Natural killer cell (primary cell): Measurements from ENCODE around the gene TMF1. TPM values are rescaled to one million over a fixed set of nuclear protein-coding genes. Genes with fewer than 3 reads are reported as not detected.

Experiments used
- ATAC-seq, 3 donors: fragments of 150-1000 bp in 2 of 3; fragments of 200-7000 bp in 1 of 3; cut with Tn5 transposase; 1 replicate in 1 of 3; 2 replicates in 2 of 3; pipeline ENCODE4 v1.10.0; 2021; ENCODE audit warnings: mild to moderate bottlenecking in 2 of 3, moderate library complexity in 2 of 3
- DNase-seq, 2 donors: peaks; one replicate each; pipeline versions ENCODE4 v3.0.0 to v3.0.0-alpha.2; 2013 to 2021; ENCODE audit warnings: mixed read lengths in 1 of 2
- H3K27ac ChIP-seq: one replicate; pipeline ENCODE4 v1.5.1; 2013; ENCODE audit warnings: mild to moderate bottlenecking, low read length
- H3K27me3 ChIP-seq: one replicate; pipeline ENCODE4 v1.6.1; 2013; ENCODE audit warnings: low read length; ENCODE audit not compliant: control insufficient read depth, insufficient read depth
- H3K36me3 ChIP-seq: one replicate; pipeline ENCODE4 v1.6.1; 2013; ENCODE audit warnings: low read length; ENCODE audit not compliant: control insufficient read depth, insufficient read depth
- H3K4me1 ChIP-seq: one replicate; pipeline ENCODE4 v1.6.1; 2013; ENCODE audit warnings: low read length; ENCODE audit not compliant: control insufficient read depth, insufficient read depth
- H3K4me3 ChIP-seq: one replicate; pipeline ENCODE4 v1.5.1; 2013; ENCODE audit warnings: low read length
- H3K9me3 ChIP-seq: one replicate; pipeline ENCODE4 v1.6.1; 2013; ENCODE audit warnings: low read length; ENCODE audit not compliant: control insufficient read depth, insufficient read depth
- H3K27ac Mint-ChIP-seq, 2 donors: one replicate each; pipeline ENCODE4 v1.8.0; 2022; ENCODE audit warnings: mild to moderate bottlenecking in 2 of 2, mixed read lengths in 2 of 2, moderate library complexity in 1 of 2
- H3K27me3 Mint-ChIP-seq, 2 donors: one replicate each; pipeline ENCODE4 v1.8.0; 2022; ENCODE audit warnings: low read depth in 2 of 2, mixed read lengths in 2 of 2
- H3K36me3 Mint-ChIP-seq: one replicate; pipeline ENCODE4 v1.8.0; 2022; ENCODE audit warnings: mixed read lengths
- H3K4me1 Mint-ChIP-seq, 2 donors: one replicate each; pipeline ENCODE4 v1.8.0; 2022; ENCODE audit warnings: mixed read lengths in 2 of 2
- H3K4me3 Mint-ChIP-seq: one replicate; pipeline ENCODE4 v1.8.0; 2022; ENCODE audit warnings: mild to moderate bottlenecking, moderate library complexity, mixed read lengths
- H3K9me3 Mint-ChIP-seq, 2 donors: one replicate each; pipeline ENCODE4 v1.8.0; 2022; ENCODE audit warnings: mixed read lengths in 2 of 2
- WGBS: methylation state at CpG from one replicate; pipeline ENCODE4 v1.1.7; 2013; ENCODE audit warnings: missing lambda C conversion rate; ENCODE audit not compliant: insufficient coverage; 5-methylcytosine and 5-hydroxymethylcytosine counted together
- intact Hi-C: fragments of 100-400 bp; cut with micrococcal nuclease; formaldehyde crosslinking; loops from one replicate; pipeline ENCODE4 v1.14.2; 2022
- total RNA-seq, 4 donors: library from RNA; stranded (reverse); fragments of 120-200 nt in 1 of 4; gene quantifications; one replicate each; pipeline versions ENCODE4 v1.2.3 to v1.2.4, GENCODE V29; 2013 to 2022
- TF ChIP-seq, protein P1 (sequence below): fragments of 200-600 bp; IDR thresholded peaks from one replicate; pipeline ENCODE4 v1.8.0; 2022; ENCODE audit warnings: antibody characterized with exemption

The TMF1 gene
- total RNA-seq, 3 donors from 2014 or later (not counting 1 experiment from before 2014, with no cell fraction given) = 76.9 to 110 (median 85.5) TPM

DNA sequence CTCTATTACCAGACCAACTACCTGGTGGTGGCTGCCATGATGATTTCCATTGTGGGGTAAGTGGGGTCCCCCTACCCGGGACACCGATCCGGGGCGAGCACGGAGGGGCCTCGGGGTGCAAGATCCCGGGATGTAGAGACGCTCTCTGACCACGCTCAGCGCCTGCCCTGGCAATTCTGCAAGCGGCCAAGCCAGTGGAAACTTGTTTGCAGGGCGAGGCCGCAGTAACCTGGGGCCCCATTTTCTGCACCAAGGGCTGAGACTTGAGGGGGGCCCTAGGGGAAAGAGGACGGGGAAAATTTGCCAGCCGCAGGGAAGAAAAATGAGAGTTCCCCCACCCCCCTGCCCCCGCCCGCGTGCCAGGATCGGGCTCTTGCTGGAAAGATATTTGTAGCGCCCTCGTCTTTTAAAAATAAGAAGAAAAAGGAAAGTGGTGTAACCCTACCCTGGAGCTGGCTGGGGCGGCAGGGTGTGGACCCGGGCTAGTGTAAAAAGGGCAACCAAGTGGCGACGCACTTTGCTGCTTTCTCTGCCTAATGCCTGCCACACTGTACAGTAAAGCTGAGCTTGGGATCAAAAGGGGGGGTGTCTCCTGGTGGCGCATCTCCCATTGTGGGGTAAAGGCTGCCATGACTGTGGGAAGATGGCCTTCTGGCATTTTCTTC lies 33.2 kb upstream of the TMF1 start:
- Mint-ChIP-seq H3K27ac (peak overlapping the region; percentile 90 to 98), H3K4me3 (peak overlapping the region; percentile 96), H3K4me1 (peaks cover 66 to 67% of the 10 kb centered on the region in 2 donors), H3K9me3 (no peaks in the 10 kb centered on the region), H3K36me3 (no peaks in the 10 kb centered on the region), H3K27me3 (no peaks in the 10 kb centered on the region)
- Histone ChIP-seq H3K4me1 (peaks cover 53% of the 10 kb centered on the region), H3K9me3 (no peaks in the 10 kb centered on the region), H3K27me3 (no peaks in the 10 kb centered on the region), H3K27ac (peak overlapping the region; percentile 78), H3K4me3 (peak overlapping the region; percentile 92), H3K36me3 (peaks cover 5% of the 10 kb centered on the region)
- peak in 1 of 3 donors; percentile 8 for ATAC-seq
- DNase-seq = peak in 1 of 2 donors; percentile 46
- intact Hi-C loops = loop anchor here (10.0 kb wide), 1 partner anchor 1430 kb away; the partner anchor contains the start of gene SUCLG2
- TF ChIP-seq, protein P1, sequence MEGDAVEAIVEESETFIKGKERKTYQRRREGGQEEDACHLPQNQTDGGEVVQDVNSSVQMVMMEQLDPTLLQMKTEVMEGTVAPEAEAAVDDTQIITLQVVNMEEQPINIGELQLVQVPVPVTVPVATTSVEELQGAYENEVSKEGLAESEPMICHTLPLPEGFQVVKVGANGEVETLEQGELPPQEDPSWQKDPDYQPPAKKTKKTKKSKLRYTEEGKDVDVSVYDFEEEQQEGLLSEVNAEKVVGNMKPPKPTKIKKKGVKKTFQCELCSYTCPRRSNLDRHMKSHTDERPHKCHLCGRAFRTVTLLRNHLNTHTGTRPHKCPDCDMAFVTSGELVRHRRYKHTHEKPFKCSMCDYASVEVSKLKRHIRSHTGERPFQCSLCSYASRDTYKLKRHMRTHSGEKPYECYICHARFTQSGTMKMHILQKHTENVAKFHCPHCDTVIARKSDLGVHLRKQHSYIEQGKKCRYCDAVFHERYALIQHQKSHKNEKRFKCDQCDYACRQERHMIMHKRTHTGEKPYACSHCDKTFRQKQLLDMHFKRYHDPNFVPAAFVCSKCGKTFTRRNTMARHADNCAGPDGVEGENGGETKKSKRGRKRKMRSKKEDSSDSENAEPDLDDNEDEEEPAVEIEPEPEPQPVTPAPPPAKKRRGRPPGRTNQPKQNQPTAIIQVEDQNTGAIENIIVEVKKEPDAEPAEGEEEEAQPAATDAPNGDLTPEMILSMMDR = no peak
- WGBS = under 1% methylated on average over 22 of the region's 26 CpGs

DNA sequence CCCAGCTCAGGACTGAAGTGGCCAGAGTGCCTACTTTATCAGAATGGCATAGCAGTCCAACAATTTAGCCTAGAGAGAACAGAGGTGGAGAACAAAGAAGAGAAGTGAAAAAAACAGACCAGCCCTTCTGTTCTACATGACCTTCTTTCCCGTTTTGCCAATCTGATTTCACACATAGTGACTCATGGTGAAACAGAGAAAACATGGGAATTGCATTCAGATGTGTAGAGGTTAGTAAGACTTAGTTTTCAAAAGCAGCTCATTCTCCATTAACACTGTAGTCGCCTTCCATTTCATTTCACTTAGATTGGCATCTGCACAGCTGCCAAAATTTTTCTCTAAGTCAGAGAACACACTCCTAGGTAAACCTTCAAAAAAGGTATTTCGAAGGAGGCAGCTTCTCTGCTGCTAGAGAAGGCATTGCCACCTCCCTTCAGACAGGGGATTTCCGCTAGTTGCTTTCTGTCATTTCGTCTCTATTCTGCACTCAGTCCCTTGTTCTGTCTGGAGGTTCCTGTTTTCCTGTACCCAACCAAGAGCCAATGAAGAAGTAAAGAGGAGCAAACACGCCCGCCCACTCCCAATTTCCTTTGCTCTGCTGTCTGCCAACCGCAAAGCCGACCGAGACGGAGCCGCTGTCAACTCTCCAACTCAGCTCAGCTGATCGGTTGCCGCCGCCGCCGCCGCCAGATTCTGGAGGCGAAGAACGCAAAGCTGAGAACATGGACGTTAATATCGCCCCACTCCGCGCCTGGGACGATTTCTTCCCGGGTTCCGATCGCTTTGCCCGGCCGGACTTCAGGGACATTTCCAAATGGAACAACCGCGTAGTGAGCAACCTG lies 32.4 kb upstream of the TMF1 start, which contains the start of gene ARL6IP5:
Gene ARL6IP5, plus strand, starts transcription at position 612 of the 842 bp plus-strand sequence. Its CDS starts 111 bp downstream, at position 723.
- under 1% methylated on average over 32 of the region's 32 CpGs for WGBS
- Histone ChIP-seq H3K4me1 (peaks cover 49% of the 10 kb centered on the region), H3K27ac (peak within 1 kb of the TSS; percentile 78), H3K36me3 (peaks cover 3% of the 10 kb centered on the region), H3K4me3 (peak within 1 kb of the TSS; percentile 92), H3K9me3 (no peaks in the 10 kb centered on the region), H3K27me3 (no peaks in the 10 kb centered on the region)
- no peaks in the 10 kb centered on the region for H3K9me3 Mint-ChIP-seq
- intact Hi-C loops = loop anchor here (1.0 to 10.0 kb wide), 3 partner anchors 8 to 1430 kb away; partner anchors contain the start of genes SUCLG2 and TMF1
- peak within 1 kb of the TSS; percentile 90 to 98 for H3K27ac Mint-ChIP-seq
- H3K27me3 Mint-ChIP-seq = no peaks in the 10 kb centered on the region
- peaks cover 60% of the 10 kb centered on the region in 2 donors for H3K4me1 Mint-ChIP-seq
- DNase-seq = peak; percentile 81 to 96
- no peaks in the 10 kb centered on the region for H3K36me3 Mint-ChIP-seq
- H3K4me3 Mint-ChIP-seq = peak within 1 kb of the TSS; percentile 96
- peak; percentile 45 to 77 (median 59) for ATAC-seq
- TF ChIP-seq, protein P1 = no peak

DNA sequence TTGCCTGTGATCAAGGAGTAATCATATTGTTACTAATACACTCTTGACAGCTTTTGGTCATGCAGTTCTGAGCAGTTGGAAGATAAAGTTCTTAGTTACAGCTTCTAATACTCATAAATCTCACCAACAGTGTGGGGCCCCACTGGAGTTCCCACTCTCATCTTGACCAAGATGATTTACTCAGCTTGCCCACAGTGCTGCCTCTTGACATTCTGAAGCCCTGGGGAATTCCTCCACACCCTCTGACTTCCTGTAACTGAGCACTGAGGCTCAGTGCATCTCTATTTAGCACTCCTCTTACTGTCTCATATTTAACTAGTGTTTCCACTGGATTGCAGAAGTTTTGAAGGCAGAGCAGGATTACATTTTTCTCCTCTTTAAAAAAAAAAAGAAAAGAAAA lies 30.7 kb upstream of the TMF1 start:
- Histone ChIP-seq H3K4me1 (peaks cover 50% of the 10 kb centered on the region), H3K9me3 (no peaks in the 10 kb centered on the region), H3K27me3 (no peaks in the 10 kb centered on the region), H3K4me3 (no peak overlapping the region), H3K27ac (peak overlapping the region; percentile 72), H3K36me3 (no peaks in the 10 kb centered on the region)
- intact Hi-C loops = loop anchor here (10.0 kb wide), 1 partner anchor 1428 kb away; the partner anchor contains the start of gene SUCLG2
- Mint-ChIP-seq H3K27me3 (no peaks in the 10 kb centered on the region), H3K36me3 (no peaks in the 10 kb centered on the region), H3K4me3 (peak overlapping the region; percentile 96), H3K4me1 (peaks cover 56 to 59% of the 10 kb centered on the region in 2 donors), H3K9me3 (no peaks in the 10 kb centered on the region), H3K27ac (peak overlapping the region; percentile 90 to 98)
- ATAC-seq (peak; percentile 63 to 78 (median 75)), DNase-seq (peak; percentile 57 to 88)
- TF ChIP-seq, protein P1 = no peak
